ENCODE measurements around the gene USP21. TPM values are rescaled to one million over a fixed set of nuclear protein-coding genes. Genes with fewer than 3 reads are reported as not detected.

Gene USP21
- total and polyA plus RNA-seq, 2 of the 13 experiments (the other 11 are each of a cell fraction or from before 2014, with no cell fraction given) = 10.1 to 33.1 TPM

GRCh38 chr1:161153682-161154337 is 5.5 kb upstream of the USP21 start, which contains the start of gene UFC1 (continued):
- TF ChIP-seq HDAC2 (CRISPR knock-in tag; IDR thresholded peaks at IDR 0.05) (peak; percentile 42; the same call in 1 of the 2 replicates), KLF6 (CRISPR knock-in tag; IDR thresholded peaks at IDR 0.05) (peak; percentile 51; the same call in 1 of the 2 replicates), ZNF333 (CRISPR knock-in tag; IDR thresholded peaks at IDR 0.05; ENCODE audit: borderline replicate concordance) (no peak), ZNF644 (CRISPR knock-in tag; IDR thresholded peaks at IDR 0.05; ENCODE audit: low read depth) (0 out of 2 replicates have a peak, but pooled peaks have one; percentile 37), ZSCAN22 (CRISPR knock-in tag; IDR thresholded peaks at IDR 0.05) (no peak), ZFP36L1 (CRISPR knock-in tag; IDR thresholded peaks at IDR 0.05) (0 out of 2 replicates have a peak, but pooled peaks have one; percentile 43), ATF7 (IDR thresholded peaks at IDR 0.05) (no peak), ATF7 (CRISPR knock-in tag; IDR thresholded peaks at IDR 0.05) (peak; percentile 29; the same call in 1 of the 2 replicates), SAP130 (CRISPR knock-in tag; IDR thresholded peaks at IDR 0.05; ENCODE audit: low read depth) (peak; percentile 90), ZBTB43 (CRISPR knock-in tag; conservative IDR thresholded peaks at IDR 0.05) (peak; percentile 19; the same call in 1 of the 2 replicates), HMGXB4 (CRISPR knock-in tag; IDR thresholded peaks at IDR 0.05; ENCODE audit: borderline replicate concordance in 1 of 2, low read depth in 1 of 2) (peak; percentile 85 to 89), ZBTB4 (CRISPR knock-in tag; IDR thresholded peaks at IDR 0.05; ENCODE audit: borderline replicate concordance) (no peak), JUND (CRISPR knock-in tag; IDR thresholded peaks at IDR 0.05) (0 out of 2 replicates have a peak, but pooled peaks have one; percentile 25), ZNF557 (CRISPR knock-in tag; IDR thresholded peaks at IDR 0.05) (no peak), UBTF (CRISPR knock-in tag; IDR thresholded peaks at IDR 0.05) (peak; percentile 69), NFRKB (IDR thresholded peaks at IDR 0.05) (peak; percentile 81), ZNF335 (CRISPR knock-in tag; IDR thresholded peaks at IDR 0.05) (peak; percentile 64; the same call in 1 of the 2 replicates)
- TF ChIP-seq, protein P1, sequence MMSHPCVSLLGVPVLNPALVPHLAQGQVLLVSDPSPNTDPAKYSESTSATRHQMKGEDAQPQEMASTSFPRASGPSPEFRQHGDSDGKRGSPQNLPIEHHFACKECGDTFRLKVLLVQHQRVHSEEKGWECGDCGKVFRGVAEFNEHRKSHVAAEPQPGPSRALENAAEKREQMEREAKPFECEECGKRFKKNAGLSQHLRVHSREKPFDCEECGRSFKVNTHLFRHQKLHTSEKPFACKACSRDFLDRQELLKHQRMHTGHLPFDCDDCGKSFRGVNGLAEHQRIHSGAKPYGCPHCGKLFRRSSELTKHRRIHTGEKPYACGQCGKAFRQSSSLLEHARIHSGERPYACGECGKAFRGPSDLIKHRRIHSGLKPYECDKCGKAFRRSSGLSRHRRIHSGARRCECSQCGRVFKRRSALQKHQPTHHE (CRISPR knock-in tag; IDR thresholded peaks at IDR 0.05; ENCODE audit: borderline replicate concordance) = peak; percentile 27; the same call in 1 of the 2 replicates
- TF ChIP-seq, protein P2, sequence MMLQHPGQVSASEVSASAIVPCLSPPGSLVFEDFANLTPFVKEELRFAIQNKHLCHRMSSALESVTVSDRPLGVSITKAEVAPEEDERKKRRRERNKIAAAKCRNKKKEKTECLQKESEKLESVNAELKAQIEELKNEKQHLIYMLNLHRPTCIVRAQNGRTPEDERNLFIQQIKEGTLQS (CRISPR knock-in tag; IDR thresholded peaks at IDR 0.05) = no peak
